T-helper 1 cell treated with Interleukin-12 subunit alpha and Interleukin-12 subunit beta and Interleukin-4 antibody, amounts not matched to agents 30 μg/mL and 1 μg/mL, for 36 hours (primary cell): ENCODE results near the gene PHLDA3.

Source experiments
- H3K27ac Mint-ChIP-seq: one replicate; pipeline ENCODE4 v1.8.0; 2021; ENCODE audit warnings: mild to moderate bottlenecking, mixed read lengths
- H3K27me3 Mint-ChIP-seq: one replicate; pipeline ENCODE4 v1.8.0; 2021; ENCODE audit warnings: low read depth, mixed read lengths
- H3K36me3 Mint-ChIP-seq: one replicate; pipeline ENCODE4 v1.8.0; 2021; ENCODE audit warnings: low read depth, mixed read lengths
- H3K4me1 Mint-ChIP-seq: one replicate; pipeline ENCODE4 v1.8.0; 2021; ENCODE audit warnings: low read depth, mixed read lengths
- H3K4me3 Mint-ChIP-seq: one replicate; pipeline ENCODE4 v1.8.0; 2021; ENCODE audit warnings: mild to moderate bottlenecking, moderate library complexity, mixed read lengths
- H3K9me3 Mint-ChIP-seq: one replicate; pipeline ENCODE4 v1.8.0; 2021; ENCODE audit warnings: mixed read lengths

Gene PHLDA3

DNA sequence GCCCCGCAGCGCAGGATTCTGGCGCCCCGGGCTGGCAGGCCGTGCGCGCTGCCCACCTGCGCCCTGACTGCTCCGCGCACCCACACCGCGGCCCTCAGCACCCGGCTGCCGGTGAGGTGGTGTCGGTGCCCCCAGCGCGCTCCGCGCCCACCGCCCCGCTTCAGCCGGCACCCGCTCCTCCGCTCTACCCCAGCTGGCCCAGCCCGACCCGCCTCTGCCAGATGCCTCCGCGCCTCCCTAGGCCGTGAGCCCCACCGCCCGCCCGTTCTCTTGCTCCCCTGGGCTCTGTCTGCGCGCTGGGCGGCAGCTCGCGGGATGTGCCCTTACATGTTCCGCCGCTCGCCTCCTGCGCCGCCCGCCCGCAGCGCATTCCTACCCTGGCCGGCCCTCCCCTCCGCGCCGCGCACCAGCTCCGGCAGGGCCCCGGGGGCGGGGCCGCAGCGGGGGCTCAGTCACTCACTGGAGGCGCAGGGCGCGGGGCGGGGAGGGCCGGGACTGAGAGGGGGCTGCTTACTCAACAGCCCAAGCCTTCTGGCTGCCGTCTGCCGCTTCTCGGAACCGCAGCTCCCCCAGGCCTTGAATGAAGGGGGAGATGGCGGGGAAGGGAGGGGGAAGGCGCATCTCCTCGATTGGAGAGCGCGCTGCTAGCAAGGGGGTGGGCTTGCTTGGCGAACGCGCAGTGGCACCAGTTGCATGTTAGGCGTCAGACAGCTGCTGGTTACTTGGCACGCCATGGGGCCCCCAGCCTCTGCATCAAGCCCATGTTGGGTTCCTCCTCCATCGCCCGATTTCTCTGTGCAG is at the start of gene PHLDA3:
TSS of gene PHLDA3 (minus strand) at position 345 of the 801 bp plus-strand sequence. CDS start 402 bp downstream, outside the sequence.
- Mint-ChIP-seq H3K27me3 (peaks cover 34% of the 10 kb centered on the region), H3K9me3 (no peaks in the 10 kb centered on the region), H3K4me3 (peak within 1 kb of the TSS; percentile 90), H3K4me1 (peaks cover 19% of the 10 kb centered on the region), H3K36me3 (peaks cover 17% of the 10 kb centered on the region), H3K27ac (peak within 1 kb of the TSS; percentile 81)

- Mint-ChIP-seq H3K27me3 (no peaks in the 10 kb centered on the region), H3K36me3 (peaks cover 9% of the 10 kb centered on the region), H3K27ac (no peak overlapping the region), H3K9me3 (no peaks in the 10 kb centered on the region), H3K4me3 (no peak overlapping the region), H3K4me1 (peaks cover 2% of the 10 kb centered on the region)
Measured at GRCh38 chr1:201518071-201518470, 49.1 kb upstream of the PHLDA3 start.

GRCh38 chr1:201517631-201518030 is 48.6 kb upstream of the PHLDA3 start:
- Mint-ChIP-seq H3K36me3 (peaks cover 9% of the 10 kb centered on the region), H3K4me3 (no peak overlapping the region), H3K4me1 (peaks cover 4% of the 10 kb centered on the region), H3K27ac (no peak overlapping the region), H3K27me3 (no peaks in the 10 kb centered on the region), H3K9me3 (no peaks in the 10 kb centered on the region)

DNA sequence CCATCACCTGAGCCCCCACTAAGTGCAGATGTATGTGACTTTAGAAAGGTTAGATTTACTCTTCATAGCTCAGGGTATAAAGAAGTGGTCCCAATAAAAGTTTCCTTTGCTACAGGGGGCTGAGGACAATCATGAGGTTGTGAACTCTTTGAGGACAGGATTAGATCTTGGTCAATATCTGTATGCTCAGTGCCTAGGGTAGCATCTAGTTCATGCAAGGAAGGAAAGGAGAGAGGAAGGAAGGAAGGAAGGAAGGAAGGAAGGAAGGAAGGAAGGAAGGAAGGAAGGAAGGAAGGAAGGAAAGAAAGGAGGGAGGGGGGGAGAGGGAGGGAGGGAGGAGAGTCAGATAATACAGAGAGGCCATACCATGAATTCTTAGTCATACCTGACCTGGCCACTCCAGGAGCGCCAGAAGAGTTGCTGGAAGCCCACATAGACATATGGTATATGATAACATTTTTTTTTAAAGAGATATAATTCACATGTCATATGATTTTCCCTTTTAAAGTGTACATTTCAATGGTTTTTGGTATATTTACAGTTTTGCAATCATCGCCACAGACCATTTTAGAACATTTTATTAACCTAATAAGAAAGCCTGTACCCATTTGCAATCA is 47.6 kb upstream of the PHLDA3 start:
- peaks cover 5% of the 10 kb centered on the region for H3K4me1 Mint-ChIP-seq
- peaks cover 2% of the 10 kb centered on the region for H3K36me3 Mint-ChIP-seq
- no peak overlapping the region for H3K27ac Mint-ChIP-seq
- no peak overlapping the region for H3K4me3 Mint-ChIP-seq
- no peaks in the 10 kb centered on the region for H3K27me3 Mint-ChIP-seq
- no peaks in the 10 kb centered on the region for H3K9me3 Mint-ChIP-seq

- H3K9me3 Mint-ChIP-seq: no peaks in the 10 kb centered on the region
- no peaks in the 10 kb centered on the region for H3K27me3 Mint-ChIP-seq
- no peak overlapping the region for H3K27ac Mint-ChIP-seq
- no peak overlapping the region for H3K4me3 Mint-ChIP-seq
- H3K36me3 Mint-ChIP-seq: peaks cover 2% of the 10 kb centered on the region
- peaks cover 6% of the 10 kb centered on the region for H3K4me1 Mint-ChIP-seq
Measured at GRCh38 chr1:201515895-201516294, 46.9 kb upstream of the PHLDA3 start.

GRCh38 chr1:201515062-201515750 is 46.2 kb upstream of the PHLDA3 start:
- Mint-ChIP-seq H3K4me3 (no peak overlapping the region), H3K4me1 (peaks cover 6% of the 10 kb centered on the region), H3K27ac (no peak overlapping the region), H3K9me3 (no peaks in the 10 kb centered on the region), H3K27me3 (no peaks in the 10 kb centered on the region), H3K36me3 (peaks cover 2% of the 10 kb centered on the region)

- H3K27me3 Mint-ChIP-seq: no peaks in the 10 kb centered on the region
- H3K4me1 Mint-ChIP-seq: peaks cover 13% of the 10 kb centered on the region
- H3K36me3 Mint-ChIP-seq: peaks cover 2% of the 10 kb centered on the region
- H3K9me3 Mint-ChIP-seq: no peaks in the 10 kb centered on the region
- H3K27ac Mint-ChIP-seq: no peak overlapping the region
- H3K4me3 Mint-ChIP-seq: no peak overlapping the region
Measured at GRCh38 chr1:201514466-201514865, 45.5 kb upstream of the PHLDA3 start.

DNA sequence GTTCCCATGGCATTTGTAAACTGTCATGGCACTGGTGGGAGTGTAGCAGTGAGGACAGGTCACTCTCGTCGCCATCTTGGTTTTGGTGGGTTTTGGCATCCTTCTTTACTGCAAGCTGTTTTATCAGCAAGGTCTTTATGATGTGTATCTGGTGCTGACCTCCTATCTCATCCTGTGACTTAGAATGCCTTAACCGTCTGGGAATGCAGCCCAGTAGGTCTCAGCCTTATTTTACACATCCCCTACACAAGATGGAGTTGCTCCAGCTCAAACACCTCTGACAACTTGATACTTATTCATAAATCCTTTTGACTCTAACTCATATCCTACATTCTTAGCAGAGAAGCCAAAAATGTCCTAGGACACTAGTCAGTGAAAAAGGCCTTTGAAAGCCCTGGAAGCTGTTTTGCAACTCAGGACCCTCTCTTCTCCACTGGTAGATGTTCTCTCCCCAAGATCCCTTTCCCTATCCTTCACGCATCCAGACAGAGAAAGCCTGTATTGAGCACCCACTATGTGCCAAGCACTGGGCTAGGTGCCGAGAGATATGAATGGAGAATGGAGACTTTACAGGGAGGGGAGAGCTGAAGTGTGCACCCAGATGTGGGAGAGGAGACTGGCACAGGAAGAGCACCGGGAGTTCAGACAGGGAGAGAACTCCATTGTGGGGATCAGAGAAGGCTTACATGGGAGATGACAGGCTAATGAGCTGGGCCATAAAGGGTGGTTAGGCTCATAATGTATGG is 44.7 kb upstream of the PHLDA3 start:
- H3K9me3 Mint-ChIP-seq: no peaks in the 10 kb centered on the region
- no peak overlapping the region for H3K4me3 Mint-ChIP-seq
- no peaks in the 10 kb centered on the region for H3K27me3 Mint-ChIP-seq
- H3K27ac Mint-ChIP-seq: no peak overlapping the region
- peaks cover 18% of the 10 kb centered on the region for H3K4me1 Mint-ChIP-seq
- H3K36me3 Mint-ChIP-seq: peaks cover 2% of the 10 kb centered on the region

- no peak overlapping the region for H3K4me3 Mint-ChIP-seq
- no peaks in the 10 kb centered on the region for H3K27me3 Mint-ChIP-seq
- H3K9me3 Mint-ChIP-seq: no peaks in the 10 kb centered on the region
- no peaks in the 10 kb centered on the region for H3K36me3 Mint-ChIP-seq
- H3K4me1 Mint-ChIP-seq: peaks cover 26% of the 10 kb centered on the region
- no peak overlapping the region for H3K27ac Mint-ChIP-seq
Measured at GRCh38 chr1:201511941-201512539, 43.1 kb upstream of the PHLDA3 start.

GRCh38 chr1:201511396-201511940 is 42.5 kb upstream of the PHLDA3 start:
- no peaks in the 10 kb centered on the region for H3K9me3 Mint-ChIP-seq
- H3K27ac Mint-ChIP-seq: no peak overlapping the region
- no peaks in the 10 kb centered on the region for H3K36me3 Mint-ChIP-seq
- peaks cover 25% of the 10 kb centered on the region for H3K4me1 Mint-ChIP-seq
- H3K4me3 Mint-ChIP-seq: no peak overlapping the region
- no peaks in the 10 kb centered on the region for H3K27me3 Mint-ChIP-seq

DNA sequence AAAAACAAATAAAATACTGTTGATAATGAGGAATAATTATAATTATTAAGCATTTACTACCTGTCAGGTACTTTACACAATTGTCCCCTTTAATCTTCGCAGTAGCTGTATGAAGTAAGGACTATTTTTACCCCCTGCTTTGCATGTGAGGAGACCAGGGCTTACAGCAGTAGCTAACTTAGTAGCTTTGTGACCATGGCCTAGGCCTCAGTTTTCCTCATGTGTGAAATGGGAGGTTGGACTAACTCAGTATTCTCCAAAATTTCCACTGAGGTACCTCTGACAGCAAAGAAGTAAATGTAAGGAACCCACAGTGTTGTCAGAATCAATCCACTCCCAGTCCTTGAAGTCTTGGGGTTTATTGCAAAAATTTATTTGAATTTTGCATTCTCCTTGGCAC is 41.7 kb upstream of the PHLDA3 start:
- Mint-ChIP-seq H3K36me3 (no peaks in the 10 kb centered on the region), H3K9me3 (no peaks in the 10 kb centered on the region), H3K4me3 (no peak overlapping the region), H3K27ac (no peak overlapping the region), H3K4me1 (peaks cover 32% of the 10 kb centered on the region), H3K27me3 (no peaks in the 10 kb centered on the region)

DNA sequence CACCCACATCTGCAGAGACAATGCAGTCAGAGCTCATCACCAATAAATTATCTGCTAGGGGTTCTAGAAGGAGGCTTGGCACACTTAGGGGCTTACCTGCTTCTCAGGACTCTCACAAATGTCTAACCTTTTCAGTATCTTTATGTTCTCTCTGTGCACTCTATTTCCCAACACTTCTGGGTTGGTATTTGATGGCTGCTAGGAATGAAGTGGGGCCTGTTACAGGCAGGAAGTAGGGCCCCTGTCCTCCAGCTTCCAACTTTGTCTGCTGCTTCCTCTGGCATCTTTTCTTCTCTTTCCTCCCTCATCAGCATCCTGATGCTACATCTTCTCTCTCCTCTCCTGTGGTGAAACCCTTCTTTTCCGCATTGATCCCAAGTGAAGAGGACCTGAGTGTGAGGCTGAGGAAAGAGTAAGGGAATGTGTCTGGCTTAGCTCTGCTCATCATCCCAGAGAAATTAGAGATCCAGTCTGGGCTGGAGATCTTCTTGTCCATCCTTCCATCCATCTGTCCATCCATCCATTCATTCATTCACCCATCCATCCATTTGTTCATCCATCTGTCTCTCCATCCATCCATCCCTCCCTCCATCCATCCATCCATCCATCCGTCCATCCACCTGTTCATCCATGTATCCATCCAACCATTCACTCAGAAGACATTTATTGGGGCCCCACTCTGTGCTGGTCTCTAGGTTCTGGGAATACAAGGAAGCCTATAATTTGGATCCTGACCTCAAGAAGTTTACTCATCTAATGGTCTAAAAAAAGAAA is 40.8 kb upstream of the PHLDA3 start:
- H3K9me3 Mint-ChIP-seq: no peaks in the 10 kb centered on the region
- no peaks in the 10 kb centered on the region for H3K36me3 Mint-ChIP-seq
- H3K4me3 Mint-ChIP-seq: no peak overlapping the region
- H3K4me1 Mint-ChIP-seq: peaks cover 41% of the 10 kb centered on the region
- no peaks in the 10 kb centered on the region for H3K27me3 Mint-ChIP-seq
- no peak overlapping the region for H3K27ac Mint-ChIP-seq

DNA sequence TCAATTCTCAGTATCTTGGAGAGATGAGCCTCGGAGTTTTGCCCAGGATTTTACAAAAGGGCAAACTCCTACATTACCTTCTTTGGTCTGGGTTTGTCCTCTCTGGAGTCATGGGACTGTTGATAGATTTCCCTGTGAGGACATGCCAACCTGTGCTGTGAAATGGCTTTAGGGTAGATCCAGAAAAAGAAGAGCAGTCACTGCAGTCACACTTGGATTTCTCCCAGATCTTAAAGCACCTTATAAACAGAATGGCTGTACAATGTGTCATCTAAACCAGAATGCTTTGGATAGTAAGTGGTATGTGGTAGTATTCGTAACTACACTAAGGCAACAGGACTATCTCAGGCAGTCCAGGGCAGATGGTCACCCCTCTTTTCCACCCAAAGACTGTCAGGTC is 39.8 kb upstream of the PHLDA3 start:
- Mint-ChIP-seq H3K27ac (no peak overlapping the region), H3K27me3 (no peaks in the 10 kb centered on the region), H3K36me3 (no peaks in the 10 kb centered on the region), H3K4me1 (peaks cover 42% of the 10 kb centered on the region), H3K9me3 (no peaks in the 10 kb centered on the region), H3K4me3 (no peak overlapping the region)
